DND-41 (cell line): ENCODE measurements around the gene LIPG.
"Not testable (repeated sequence)": the region's sequence is repeated elsewhere in the genome, so short reads cannot be mapped to it uniquely, and the experiment has no call there.

Source experiments
- ATAC-seq: fragments of 200-7000 bp; cut with Tn5 transposase; 3 replicates; pipeline ENCODE4 v1.9.1; 2021; ENCODE audit warnings: low read depth; ENCODE audit not compliant: insufficient read depth
- DNase-seq: peaks from one replicate; pipeline ENCODE4 v3.0.0-alpha.2; 2020
- H2AFZ ChIP-seq: 2 replicates; pipeline ENCODE4 v1.6.0; 2012; ENCODE audit warnings: low read depth, low read length
- H3K27ac ChIP-seq: 2 replicates; pipeline ENCODE4 v1.5.1; 2012; ENCODE audit warnings: low read length, inconsistent platforms
- H3K27me3 ChIP-seq: fragments of 200-600 bp; sonication (generic); 2 replicates; pipeline ENCODE4 v1.6.0; 2012; ENCODE audit warnings: low read length, mild to moderate bottlenecking, inconsistent platforms; ENCODE audit not compliant: insufficient read depth, poor library complexity
- H3K36me3 ChIP-seq: 2 replicates; pipeline ENCODE4 v1.5.1; 2012; ENCODE audit warnings: low read length, inconsistent platforms; ENCODE audit not compliant: insufficient read depth
- H3K4me1 ChIP-seq: 2 replicates; pipeline ENCODE4 v1.5.1; 2012; ENCODE audit warnings: mild to moderate bottlenecking, low read length; ENCODE audit not compliant: insufficient read depth
- H3K4me2 ChIP-seq: 2 replicates; pipeline ENCODE4 v1.6.0; 2012; ENCODE audit warnings: mild to moderate bottlenecking, moderate library complexity, low read length, inconsistent platforms; ENCODE audit not compliant: insufficient read depth
- H3K4me3 ChIP-seq, 2 experiments: fragments of 200-600 bp in 1 of 2; shearing (Covaris generic) in 1 of 2; 2 replicates each; pipeline ENCODE4 v1.5.1; 2012 to 2016; ENCODE audit warnings: inconsistent platforms in 2 of 2, low read length in 2 of 2, mild to moderate bottlenecking in 2 of 2, low read depth in 1 of 2, moderate library complexity in 1 of 2
- H3K79me2 ChIP-seq: 2 replicates; pipeline ENCODE4 v1.6.0; 2012; ENCODE audit warnings: low read length, inconsistent platforms; ENCODE audit not compliant: insufficient read depth
- H3K9ac ChIP-seq: 2 replicates; pipeline ENCODE4 v1.6.0; 2012; ENCODE audit warnings: low read depth, mild to moderate bottlenecking, inconsistent platforms, low read length, moderate library complexity
- H3K9me3 ChIP-seq: 2 replicates; pipeline ENCODE4 v1.5.1; 2012; ENCODE audit warnings: low read length, moderate library complexity, mild to moderate bottlenecking, inconsistent platforms; ENCODE audit not compliant: insufficient read depth, severe bottlenecking
- H4K20me1 ChIP-seq: 2 replicates; pipeline ENCODE4 v1.6.0; 2012; ENCODE audit warnings: low read length; ENCODE audit not compliant: insufficient read depth
- CTCF ChIP-seq: IDR thresholded peaks from 2 replicates; pipeline ENCODE4 v1.5.1; 2012; ENCODE audit warnings: borderline replicate concordance, low read length, moderate library complexity, mild to moderate bottlenecking; ENCODE audit not compliant: poor library complexity, severe bottlenecking; ENCODE audit errors: extremely low read depth
- EZH2 ChIP-seq: IDR thresholded peaks from 3 replicates; pipeline ENCODE4 v1.6.1; 2012; ENCODE audit warnings: borderline replicate concordance, low read depth, mild to moderate bottlenecking, moderate library complexity, low read length, inconsistent platforms; ENCODE audit not compliant: severe bottlenecking

LIPG gene

GRCh38 chr18:49570836-49571235 lies 9.0 kb downstream of the LIPG start:
- Histone ChIP-seq H3K4me3 (no peak overlapping the region), H3K27ac (no peak overlapping the region), H2AFZ (no peak overlapping the region), H4K20me1 (no peaks in the 10 kb centered on the region), H3K27me3 (peaks cover 10% of the 10 kb centered on the region), H3K4me1 (no peaks in the 10 kb centered on the region), H3K9me3 (no peaks in the 10 kb centered on the region), H3K79me2 (no peaks in the 10 kb centered on the region), H3K4me2 (no peak overlapping the region), H3K9ac (no peak overlapping the region), H3K36me3 (no peaks in the 10 kb centered on the region)
- no peak for TF ChIP-seq EZH2
- no peak for TF ChIP-seq CTCF
- ATAC-seq: no peak
- DNase-seq: no peak

- Histone ChIP-seq H3K4me3 (no peak overlapping the region), H3K36me3 (no peaks in the 10 kb centered on the region), H3K27me3 (no peaks in the 10 kb centered on the region), H2AFZ (no peak overlapping the region), H3K9me3 (no peaks in the 10 kb centered on the region), H3K4me1 (no peaks in the 10 kb centered on the region), H4K20me1 (no peaks in the 10 kb centered on the region), H3K4me2 (no peak overlapping the region), H3K27ac (no peak overlapping the region), H3K9ac (no peak overlapping the region), H3K79me2 (no peaks in the 10 kb centered on the region)
- ATAC-seq (no peak), DNase-seq (no peak)
- TF ChIP-seq EZH2 (no peak), CTCF (no peak)
These were observed 10.9 kb downstream of the LIPG start for GRCh38 chr18:49572611-49573345.

GRCh38 chr18:49573835-49574234 lies 12.0 kb downstream of the LIPG start:
- H4K20me1 ChIP-seq: no peaks in the 10 kb centered on the region
- no peaks in the 10 kb centered on the region for H3K79me2 ChIP-seq
- H3K4me2 ChIP-seq: no peak overlapping the region
- TF ChIP-seq EZH2 (no peak), CTCF (no peak)
- no peak overlapping the region for H3K4me3 ChIP-seq
- ATAC-seq (no peak), DNase-seq (no peak)
- H3K4me1 ChIP-seq: no peaks in the 10 kb centered on the region
- no peaks in the 10 kb centered on the region for H3K9me3 ChIP-seq
- no peak overlapping the region for H2AFZ ChIP-seq
- H3K9ac ChIP-seq: no peak overlapping the region
- H3K27me3 ChIP-seq: no peaks in the 10 kb centered on the region
- no peak overlapping the region for H3K27ac ChIP-seq
- H3K36me3 ChIP-seq: no peaks in the 10 kb centered on the region

- not testable (repeated sequence) for H3K27me3 ChIP-seq, H3K79me2 ChIP-seq, ATAC-seq, H4K20me1 ChIP-seq, H3K4me1 ChIP-seq, H3K36me3 ChIP-seq, H3K9ac ChIP-seq, H3K4me3 ChIP-seq, H3K27ac ChIP-seq, H2AFZ ChIP-seq, H3K4me2 ChIP-seq, H3K9me3 ChIP-seq, DNase-seq
These were observed 17.2 kb downstream of the LIPG start for GRCh38 chr18:49579041-49579440.

GRCh38 chr18:49579583-49579982 lies 17.7 kb downstream of the LIPG start:
- not testable (repeated sequence) for H3K79me2 ChIP-seq, H3K4me2 ChIP-seq, H4K20me1 ChIP-seq, H3K36me3 ChIP-seq, ATAC-seq, H3K9ac ChIP-seq, H3K9me3 ChIP-seq, H3K27me3 ChIP-seq, DNase-seq, H3K27ac ChIP-seq, H3K4me3 ChIP-seq, H2AFZ ChIP-seq, H3K4me1 ChIP-seq
